HG03469 (cell line): ENCODE results near the gene KCNN3.
"Not testable (repeated sequence)": the region's sequence is repeated elsewhere in the genome, so short reads cannot be mapped to it uniquely, and the experiment has no call there.

Experiments
- ATAC-seq: cut with Tn5 transposase; IDR thresholded peaks from one replicate; pipeline ENCODE4 v1.9.1; 2021; ENCODE audit warnings: mild to moderate bottlenecking, moderate library complexity, moderate number of reproducible peaks; ENCODE audit not compliant: unreplicated experiment

Gene KCNN3

DNA sequence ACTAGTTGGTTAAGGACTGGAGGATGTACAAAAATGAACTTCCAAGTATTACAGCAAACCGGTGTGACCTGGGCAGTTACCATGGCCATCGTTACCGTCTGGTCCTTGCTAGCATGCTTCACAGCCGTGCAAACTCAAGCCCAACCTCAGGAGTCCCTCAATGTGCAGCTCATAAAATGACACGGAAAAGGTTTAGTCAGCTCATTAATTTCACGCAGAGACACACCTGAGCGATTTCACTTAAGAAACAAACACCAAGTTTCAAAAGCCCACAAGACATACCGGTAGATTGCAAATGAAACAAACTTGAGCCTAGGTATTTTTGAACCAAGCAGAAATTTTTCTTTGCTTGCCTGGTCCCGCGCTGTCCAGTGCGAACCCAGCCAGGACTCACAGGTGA lies 157.1 kb downstream of the KCNN3 start:
- ATAC-seq: no peak

DNA sequence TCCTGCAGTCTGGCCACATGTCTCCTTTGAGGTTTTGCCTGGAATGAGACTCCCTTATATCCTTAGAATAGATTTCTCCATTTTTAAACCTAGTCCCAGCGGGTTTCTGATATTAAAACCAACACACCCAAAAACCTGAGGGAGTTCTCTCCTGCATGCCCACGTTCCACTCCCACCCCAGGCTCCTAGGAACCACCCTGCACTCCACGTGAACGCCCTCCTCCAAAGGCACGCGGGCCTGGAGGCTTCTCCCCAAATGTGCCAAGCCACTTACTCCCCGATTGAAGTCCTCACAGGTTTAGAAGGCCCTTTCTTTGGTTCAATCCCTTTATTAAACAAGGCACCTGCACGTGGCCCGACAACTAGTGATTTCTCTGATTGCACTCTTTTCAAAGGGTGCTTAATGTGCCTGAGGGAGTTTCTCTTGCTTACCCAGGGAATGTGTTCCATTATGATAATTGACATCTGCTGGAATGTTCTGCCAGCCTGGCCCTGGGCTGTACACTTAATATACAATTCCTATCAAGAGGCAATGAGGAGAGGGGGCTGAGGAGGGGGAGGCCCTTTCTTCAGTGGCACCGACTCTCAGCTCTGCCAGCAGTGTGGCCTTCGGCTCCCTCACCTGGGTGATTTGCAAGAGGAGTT lies 157.8 kb downstream of the KCNN3 start:
- no peak for ATAC-seq

DNA sequence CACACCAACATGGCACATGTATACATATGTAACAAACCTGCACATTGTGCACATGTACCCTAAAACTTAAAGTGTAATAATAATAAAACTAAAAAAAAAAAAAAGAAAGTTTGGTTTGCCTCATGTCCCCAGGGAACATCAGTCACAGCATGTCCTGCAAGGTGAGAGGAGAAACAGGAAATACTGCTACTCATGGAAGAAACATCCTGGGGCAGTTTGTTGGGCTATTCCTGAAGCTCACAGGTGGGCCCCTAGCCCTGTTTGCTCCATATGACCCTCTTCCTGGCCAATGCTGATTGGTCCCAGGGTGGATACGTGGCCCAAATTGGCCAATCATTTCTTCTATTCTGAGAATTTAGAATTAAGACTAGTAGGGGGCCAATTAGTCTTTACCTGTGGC lies 158.7 kb downstream of the KCNN3 start:
- no peak for ATAC-seq

DNA sequence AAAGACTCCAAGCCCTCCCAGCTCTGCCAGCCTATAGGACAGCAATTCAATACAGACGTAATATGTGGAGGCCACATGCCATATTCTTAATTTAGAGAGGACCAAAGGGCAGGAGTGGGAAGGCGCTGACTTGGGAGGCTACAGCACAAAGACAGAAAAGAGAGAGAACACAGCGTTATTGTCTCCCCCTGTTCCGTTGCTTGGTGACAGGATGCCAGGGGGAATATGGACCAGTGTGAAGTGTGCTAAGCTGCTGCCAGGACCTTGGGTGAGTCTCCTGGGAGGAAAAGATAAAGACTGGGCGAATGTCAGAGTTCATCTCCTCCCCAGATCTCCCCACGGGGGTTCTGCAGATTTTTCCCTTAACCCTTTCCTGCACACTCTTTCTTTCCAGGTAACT lies 160.0 kb downstream of the KCNN3 start:
- no peak for ATAC-seq

DNA sequence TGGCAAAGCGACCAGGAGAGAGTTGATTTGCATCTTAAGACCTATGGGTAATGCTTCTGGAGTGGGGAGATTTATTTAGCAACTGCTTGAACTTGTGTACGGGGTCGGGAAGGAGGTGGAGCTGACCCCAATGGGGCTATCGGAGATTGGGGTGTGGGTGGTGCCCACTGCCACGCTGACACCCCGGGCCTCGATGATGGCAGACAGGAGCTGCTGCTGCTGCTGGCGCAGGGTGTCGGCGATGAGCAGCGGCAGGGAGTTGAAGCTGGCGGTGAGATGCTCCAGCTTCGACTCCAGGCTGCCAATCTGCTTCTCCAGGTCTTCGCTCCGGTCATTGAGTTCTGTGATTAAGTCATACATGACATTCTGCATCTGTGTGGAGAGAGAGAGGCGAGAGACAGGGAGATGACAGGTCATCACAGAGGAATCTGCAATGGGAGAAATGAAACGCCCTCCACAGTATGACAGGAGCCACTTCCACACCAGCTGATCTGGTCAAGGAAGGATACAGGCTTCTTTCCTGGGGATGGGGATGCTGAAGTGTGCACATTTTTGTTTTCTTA lies 162.1 kb downstream of the KCNN3 start:
- no peak for ATAC-seq

DNA sequence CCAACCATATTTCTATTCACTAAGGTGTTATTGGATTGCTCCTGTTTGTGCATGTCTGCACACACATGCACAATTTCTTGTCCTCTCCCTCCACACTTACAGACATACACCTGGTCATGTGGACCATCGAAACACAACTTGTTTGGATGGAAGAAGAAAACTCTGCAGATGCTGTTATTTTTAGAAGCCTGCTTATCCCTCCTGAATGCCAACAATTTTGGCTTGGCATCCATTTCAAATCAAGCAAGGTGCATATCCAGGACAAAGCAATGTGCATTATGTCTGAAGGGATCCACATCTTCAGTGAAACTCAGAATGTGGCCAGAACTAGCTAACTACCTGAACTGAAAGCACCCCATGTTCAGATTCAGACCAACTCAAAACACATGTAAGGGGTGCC lies 163.2 kb downstream of the KCNN3 start:
- no peak for ATAC-seq

DNA sequence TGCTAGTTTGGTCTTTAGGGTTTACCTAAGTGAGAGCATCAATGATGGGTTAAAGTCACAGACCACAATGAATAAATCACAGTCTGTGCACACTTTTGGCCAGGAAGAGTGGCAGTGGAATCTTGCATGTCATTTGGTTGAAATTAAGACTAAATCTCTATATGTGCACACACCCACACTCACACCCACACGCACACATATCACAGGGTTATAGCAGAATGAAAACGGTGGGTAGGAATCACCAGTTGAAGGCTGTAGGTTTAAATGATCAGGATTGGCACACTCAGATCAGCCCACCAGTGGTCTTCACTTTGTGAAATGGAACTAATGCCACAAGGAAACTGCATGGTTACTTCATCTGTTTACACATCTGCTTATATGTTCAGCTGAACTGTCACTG lies 164.5 kb downstream of the KCNN3 start:
- no peak for ATAC-seq

DNA sequence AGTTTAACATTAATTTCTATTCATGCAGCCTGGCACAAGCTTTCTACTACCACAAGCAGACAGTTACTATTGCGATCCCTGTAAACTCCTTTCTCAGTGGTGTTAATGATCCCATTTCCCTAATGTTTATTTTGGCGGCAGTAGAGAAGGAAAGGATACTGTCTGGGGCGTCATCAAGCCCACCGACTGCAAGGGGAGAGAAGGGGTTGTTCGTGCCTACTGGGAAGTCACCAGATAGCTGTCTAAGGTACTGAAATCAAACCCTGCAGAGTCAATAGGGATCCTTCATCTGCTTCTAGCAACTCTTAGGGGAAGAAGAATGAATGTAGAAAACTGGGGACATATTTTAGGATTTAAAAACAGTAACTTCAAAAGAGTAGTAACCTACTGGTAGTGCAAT lies 166.9 kb downstream of the KCNN3 start:
- no peak for ATAC-seq

DNA sequence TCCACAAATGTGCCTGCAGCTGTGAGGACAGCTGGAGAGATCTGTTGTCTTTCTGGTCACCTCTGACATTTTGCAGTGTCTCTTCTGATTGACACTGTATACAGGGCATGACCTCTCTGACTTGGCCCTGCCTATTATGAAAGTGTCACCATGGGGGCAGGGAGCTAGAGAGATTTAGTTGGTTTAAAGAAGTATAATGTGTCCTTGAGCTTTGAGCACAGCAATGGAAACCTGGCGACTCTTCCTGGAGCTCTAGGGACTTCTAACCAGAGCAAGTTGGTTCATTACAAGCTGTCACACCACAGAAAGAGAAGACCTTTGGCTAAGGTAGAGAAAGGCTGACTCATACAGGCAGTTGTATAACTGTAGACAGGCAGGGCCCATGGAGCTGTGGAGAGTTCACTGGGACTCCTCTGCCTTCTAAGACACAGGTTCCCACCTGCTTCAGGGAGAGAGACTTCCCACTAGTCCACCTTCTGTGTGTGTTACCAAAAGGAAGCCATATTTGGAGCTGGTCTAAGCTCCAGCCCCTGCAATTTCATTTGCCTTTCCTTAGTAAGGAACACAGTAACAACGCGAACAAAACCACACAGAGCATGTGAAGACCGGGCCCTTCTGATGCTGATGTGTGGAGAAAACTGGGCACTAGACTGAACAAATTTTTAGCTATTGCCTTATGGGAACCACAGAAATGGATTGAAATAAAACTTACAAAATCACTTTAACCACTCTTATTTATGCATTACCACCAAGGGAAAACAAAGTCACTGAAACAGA lies 171.6 kb downstream of the KCNN3 start:
- no peak for ATAC-seq

DNA sequence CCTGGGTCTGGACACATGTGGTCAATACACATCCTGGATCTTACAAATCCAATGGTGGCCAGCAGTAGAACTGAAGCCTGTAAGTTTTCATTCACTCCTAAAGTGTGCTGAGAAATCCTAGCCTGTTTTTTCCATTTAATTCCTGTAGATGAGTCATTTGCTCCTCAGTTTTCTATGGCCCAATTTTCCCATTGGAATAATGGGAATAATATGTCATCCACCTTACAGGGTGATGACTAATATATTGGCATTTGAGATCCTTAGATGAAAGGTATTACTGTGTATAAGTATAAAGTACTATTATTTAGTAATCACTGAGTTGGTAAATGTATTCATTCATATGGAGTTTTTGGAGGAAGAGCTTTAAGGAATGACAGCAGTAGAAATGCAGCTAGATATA lies 172.4 kb downstream of the KCNN3 start:
- no peak for ATAC-seq

DNA sequence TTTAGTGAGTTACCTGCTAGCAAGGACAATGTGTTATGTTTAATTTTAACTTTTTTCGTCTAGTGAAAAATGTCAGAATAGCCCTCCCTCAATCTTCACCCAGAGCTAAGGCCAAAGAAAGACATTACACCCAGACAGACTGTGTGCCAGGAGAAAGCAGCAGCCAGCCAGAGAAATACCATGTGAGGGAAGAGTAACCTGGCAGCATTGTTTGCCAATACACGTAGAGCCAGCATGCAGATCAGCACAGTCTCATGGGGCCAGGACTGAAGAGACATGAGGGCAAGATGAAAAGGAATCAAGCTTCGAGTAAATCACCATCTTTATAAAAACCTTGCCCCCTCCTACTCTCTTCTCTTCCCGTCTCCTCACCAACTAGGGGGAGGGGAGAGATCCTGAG lies 173.6 kb downstream of the KCNN3 start:
- no peak for ATAC-seq

DNA sequence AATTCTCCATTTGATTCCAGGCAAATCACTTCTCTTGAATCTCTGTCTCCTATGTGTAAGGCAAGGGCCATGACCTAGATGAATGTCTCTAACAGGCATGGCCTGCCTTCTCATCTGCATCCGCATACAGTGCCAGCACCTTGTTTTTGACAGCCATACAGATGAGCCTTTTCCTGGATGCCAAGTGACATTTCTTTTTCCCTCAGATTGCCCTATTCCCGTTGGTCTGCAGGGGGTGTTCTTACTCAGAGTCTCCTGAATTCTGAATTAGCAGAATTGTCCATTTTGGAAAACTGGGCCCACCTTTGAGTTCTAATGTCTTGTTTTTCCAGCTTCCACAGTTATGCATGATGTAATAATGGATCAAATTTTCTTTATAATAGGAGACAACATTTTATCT lies 174.1 kb downstream of the KCNN3 start:
- no peak for ATAC-seq

DNA sequence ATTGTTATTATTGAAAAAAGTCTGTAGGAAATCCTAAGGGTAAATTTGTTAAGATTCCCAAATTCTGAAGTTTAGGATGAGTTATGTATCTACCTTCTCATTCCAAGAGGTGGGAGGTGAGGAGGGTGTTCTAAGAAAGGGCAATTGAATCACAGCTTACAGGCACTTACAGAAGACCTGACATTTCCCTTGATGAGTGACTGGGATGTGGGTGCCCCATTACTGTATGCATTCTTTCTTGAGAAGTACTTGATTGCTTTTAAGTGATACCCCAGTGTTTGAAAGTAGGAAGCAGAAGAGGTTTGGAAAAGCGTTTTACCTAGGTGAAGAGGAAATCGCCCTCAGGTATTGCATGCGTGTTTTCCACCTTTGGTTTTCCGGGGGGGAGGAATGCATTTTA lies 175.1 kb downstream of the KCNN3 start:
- ATAC-seq: no peak

DNA sequence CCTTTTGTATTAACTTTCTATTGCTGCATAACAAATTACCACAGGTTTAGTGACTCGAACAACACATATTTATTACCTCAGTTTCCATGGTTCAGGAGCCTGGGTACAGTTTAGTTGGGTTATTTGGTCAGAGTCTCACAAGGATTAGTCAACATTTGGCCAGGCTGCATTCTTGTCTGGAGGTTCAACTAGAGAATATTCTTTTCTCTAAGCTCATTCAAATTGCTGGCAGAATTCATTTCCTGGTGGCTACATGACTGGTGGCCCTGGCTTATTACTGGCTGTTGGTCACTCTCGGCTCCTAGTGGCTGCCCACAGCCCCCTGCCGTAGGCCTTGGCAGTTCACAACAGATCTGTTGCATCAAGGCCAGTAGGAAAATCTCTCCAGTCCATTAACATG lies 181.0 kb downstream of the KCNN3 start:
- ATAC-seq: no peak

DNA sequence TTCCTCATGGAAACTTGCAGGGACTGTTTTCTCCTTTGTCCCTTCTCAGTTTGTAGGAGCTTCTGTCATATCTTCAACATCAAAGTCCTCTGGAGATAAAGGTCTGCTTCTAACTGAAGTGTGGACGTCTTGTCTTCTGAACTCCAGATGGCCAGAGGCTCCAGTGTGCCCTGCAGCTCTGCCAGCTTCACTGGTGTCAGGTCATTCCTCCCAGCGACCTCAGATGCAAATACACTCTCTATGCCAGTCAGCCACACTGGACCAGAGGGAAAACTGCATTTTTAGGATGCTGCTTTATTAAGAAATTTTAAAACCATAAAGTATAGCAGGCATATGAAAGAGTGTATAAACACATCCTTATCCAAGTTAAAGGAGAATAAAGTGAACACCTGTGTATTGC lies 183.6 kb downstream of the KCNN3 start:
- no peak for ATAC-seq

DNA sequence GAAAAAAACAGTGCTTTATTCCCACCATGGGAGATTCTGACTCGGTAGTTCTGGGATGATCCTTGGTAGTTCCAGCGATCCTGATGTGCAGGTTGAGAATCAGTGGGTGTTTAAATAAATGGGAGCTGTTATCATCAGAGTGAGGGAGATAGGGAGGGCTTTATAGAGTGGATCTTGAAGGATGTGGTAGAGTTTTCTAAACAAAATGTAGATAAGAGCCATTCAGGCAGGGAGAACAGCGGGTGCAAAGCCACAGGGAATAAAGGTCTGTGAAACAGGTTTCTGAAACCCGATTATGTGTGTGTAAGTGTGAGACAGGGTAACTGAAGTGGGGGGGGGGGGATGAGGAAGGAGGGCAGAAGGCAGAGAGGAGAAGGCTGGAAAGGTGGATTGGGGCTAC lies 186.3 kb downstream of the KCNN3 start:
- no peak for ATAC-seq

DNA sequence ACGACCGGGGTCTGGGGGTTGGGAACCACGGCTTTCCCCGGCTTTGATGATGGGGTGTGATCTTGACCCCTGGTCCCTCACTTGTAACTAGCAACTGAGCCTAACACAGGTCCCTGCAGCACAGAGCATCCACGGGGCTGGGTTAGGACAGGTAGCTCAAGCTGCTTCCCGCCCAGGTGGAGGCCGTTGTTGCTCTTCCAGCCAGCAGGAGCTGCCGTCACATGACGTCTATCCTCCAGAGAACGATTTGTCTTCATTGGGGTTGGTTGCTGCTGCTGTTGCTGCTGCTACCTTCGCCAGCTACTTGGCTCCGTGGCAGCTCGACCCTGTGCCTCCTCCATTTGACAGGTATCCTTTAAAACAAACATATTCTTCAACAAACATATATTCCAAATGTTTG lies 187.8 kb downstream of the KCNN3 start:
- no peak for ATAC-seq

DNA sequence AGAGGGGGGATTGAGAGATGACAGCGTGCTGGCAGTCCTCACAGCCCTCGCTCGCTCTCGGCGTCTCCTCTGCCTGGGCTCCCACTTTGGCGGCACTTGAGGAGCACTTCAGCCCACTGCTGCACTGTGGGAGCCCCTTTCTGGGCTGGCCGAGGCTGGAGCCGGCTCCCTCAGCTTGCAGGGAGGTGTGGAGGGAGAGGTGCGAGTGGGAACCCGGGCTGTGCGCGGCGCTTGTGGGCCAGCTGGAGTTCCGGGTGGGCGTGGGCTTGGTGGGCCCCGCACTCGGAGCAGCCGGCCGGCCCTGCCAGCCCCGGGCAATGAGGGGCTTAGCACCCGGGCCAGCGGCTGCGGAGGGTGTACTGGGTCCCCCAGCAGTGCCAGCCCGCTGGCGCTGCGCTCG lies 192.2 kb downstream of the KCNN3 start:
- not testable (repeated sequence) for ATAC-seq

DNA sequence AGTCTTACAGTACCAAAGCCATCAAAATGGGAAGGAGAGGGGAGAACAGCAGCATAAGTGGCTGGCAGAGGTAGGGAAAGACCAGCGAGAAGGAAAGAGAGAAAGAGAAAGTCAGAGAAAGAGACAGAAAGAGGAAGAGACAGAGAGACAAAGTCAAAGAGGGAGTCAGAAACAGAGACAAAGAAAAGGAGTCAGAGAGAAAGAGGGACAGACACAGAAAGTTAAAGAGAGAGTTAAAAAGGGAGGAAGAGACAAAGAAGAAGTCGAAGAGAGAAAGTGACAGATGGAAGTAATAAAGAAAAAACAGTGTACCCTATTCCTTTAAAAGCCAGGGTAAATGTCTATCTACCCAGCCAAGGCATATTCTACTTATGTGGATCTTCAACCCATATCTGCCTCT lies 193.2 kb downstream of the KCNN3 start:
- not testable (repeated sequence) for ATAC-seq

DNA sequence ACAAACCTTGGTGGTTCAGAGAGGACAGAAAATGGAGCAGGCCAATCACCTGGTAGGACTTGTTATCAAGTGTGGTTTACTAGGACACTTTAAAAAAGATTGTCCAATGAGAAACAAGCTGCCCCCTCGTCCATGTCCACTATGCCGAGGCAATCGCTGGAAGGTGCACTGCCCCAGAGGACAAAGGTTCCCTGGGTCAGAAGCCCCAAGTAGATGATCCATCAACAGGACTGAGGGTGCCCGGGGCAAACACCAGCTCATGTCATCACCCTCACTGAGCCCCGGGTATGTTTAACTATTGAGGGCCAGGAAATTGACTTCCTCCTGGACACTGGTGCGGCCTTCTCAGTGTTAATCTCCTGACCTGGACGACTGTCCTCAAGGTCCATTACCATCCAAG lies 195.6 kb downstream of the KCNN3 start:
- ATAC-seq: not testable (repeated sequence)

DNA sequence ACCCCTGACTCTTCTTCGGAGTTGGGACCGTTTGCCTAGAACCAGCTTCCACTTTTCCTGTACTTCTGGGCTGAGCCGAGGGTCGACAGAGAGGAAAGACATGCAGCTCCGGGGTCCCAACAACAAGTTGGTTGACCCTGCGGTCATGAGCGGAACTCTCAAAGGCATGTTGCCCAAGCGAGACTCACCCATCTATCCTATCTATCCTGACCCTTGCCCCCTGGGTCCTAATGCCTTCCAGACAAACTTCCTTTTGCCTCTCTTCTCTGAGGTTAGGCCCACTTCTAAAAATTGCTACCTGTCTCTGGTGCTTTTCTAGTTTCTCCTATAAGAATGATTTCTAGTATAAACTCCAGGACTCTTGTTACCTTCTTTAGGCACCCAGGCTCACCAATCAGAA lies 197.8 kb downstream of the KCNN3 start:
- not testable (repeated sequence) for ATAC-seq

DNA sequence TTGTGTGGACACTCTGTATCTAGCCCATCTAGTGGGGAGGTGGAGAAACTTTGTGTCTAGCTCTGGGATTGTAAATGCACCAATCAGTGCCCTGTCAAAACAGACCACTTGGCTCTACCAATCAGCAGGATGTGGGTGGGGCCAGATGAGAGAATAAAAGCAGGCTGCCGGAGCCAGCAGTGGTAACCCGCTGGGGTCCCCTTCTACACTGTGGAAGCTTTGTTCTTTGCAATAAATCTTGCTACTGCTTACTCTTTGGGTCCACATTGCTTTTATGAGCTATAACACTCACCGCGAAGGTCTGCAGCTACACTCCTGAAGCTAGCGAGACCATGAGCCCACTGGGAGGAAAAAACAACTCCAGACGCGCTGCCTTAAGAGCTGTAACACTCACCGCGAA lies 198.7 kb downstream of the KCNN3 start:
- not testable (repeated sequence) for ATAC-seq
